Superior temporal gyrus (tissue), 1 donor: ENCODE measurements around the gene ATE1.

Source experiments
- DNase-seq: peaks from one replicate; pipeline ENCODE4 v3.0.0-alpha.2; 2016; ENCODE audit errors: extremely low spot score

The ATE1 gene

DNA sequence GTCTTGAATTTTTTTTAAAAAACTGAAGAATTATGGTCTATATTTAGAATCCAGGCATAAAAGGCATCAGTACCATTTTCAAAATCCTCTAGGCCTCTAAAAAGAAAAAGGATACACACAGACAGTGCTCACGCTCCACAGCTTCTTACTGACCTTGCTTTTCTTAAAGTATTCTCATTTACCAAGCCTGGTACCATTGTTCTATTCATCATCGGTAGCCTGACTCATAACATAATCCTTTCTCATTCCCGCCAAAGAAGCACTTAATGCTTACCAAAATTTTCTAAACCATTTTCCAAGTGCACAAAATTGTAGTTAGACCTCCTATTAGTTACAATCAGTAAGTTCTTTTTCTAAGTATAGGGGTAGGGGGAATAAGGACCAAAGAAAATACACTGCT, 54.6 kb downstream of the ATE1 start:
- no peak for DNase-seq

DNA sequence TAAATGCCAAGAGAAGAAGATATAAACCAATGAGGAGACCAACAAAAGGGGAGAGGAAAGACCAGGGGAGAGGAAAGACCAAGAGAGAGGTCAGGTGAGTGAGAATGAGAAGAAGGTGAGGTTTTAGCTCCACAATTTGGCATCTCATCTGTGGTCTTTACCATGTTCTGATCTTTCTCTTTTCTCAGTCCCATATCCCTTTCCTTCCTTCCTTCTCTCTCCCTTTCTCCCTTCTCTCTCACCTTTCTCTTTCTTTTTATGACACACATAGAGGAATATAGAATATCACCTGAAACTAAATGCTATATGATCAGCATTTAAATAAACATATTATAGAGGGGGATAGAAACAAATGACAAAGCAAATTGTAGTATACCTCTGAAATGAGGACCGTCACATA, 57.4 kb downstream of the ATE1 start:
- DNase-seq, result no peak

DNA sequence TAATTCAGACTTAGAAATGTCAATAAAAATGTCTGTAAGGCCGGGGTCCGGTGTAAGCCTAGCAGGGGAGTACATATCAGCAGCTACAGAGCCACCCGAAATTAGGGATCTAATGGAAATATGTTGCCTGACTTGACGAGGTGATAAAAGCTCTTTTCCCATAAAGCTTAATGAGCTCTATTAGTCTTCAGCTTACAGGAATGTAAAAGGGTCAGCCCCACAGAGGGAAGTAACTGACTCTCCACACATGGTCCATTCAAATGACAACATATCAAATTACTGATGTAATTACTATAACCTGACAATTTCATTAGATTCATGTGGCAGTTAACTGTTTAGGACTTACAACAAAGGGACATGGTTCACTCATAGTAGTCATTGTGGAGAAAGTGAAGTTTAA, 62.3 kb downstream of the ATE1 start:
- DNase-seq, result no peak

DNA sequence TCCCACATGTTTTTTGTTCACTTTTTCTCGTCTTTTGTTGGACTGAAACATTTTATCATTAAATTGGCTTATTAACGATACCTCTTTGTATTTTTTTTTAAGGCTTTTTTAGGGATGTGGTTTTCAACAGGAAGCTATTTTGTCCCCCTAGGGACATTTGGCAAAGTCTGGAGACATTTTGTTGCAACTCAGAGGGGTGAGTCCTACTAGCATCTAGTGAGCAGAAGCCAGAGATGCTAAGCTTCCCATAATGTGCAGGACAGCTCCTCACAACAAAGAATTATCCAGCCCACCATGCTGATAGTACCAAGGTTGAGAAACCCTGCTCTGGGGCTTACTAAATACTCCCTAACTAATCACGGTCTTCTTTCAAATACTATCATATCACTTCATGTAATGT, 63.2 kb downstream of the ATE1 start:
- no peak for DNase-seq

DNA sequence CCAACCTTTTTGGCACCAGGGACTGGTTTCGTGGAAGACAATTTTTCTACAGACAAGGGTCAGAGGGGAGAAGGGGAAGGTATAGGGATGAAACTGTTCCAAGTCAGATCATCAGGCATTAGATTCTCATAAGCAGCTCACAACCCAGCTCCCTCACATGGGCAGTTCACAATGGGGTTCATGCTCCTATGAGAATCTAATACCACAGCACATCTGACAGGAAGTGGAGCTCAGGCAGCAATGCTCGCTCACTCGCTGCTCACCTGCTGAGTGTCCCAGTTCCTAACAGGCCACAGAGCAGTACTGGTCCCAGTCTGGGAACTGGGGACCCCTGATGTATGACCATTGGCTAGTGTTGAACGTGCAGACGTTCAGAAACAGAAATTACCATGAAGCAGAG, 63.7 kb downstream of the ATE1 start:
- no peak for DNase-seq

DNA sequence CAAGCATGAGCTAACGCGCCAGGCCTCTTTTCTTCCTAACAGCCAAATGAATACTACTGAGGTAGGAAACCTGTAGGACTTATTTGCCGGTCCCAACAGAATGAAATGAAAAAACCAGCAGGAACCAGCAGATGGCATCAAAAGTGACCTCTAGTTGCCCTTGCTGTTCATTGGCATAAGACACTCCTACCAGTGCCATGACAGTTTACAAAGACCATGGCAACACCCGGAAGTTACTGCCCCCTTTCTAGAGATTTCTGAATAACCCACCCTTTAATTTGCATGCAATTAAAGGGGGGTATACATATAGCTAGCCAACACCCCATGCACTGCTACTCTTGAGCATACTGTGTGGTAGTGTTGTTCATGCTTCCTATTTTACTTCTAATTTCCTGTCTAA, 65.2 kb downstream of the ATE1 start:
- DNase-seq, result no peak

DNA sequence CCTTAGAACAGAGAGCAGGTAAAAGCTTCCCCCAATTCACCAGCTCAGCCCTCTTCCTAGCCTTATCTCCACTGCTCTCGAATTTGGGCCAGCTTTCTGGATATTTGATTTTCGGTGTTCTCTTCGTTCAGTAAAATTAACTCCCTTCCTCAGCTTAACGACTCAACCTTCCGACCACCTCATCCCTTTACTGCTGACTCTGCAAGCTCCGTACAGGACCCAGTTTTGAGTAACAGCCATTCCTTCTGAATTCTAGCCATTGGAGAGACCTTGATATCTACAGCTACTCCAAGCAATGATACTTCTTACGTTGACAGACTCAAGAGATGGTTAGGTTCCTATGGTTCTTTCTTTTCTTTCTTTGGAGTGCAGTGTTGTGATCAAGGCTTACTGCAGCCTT, 65.8 kb downstream of the ATE1 start:
- no peak for DNase-seq

DNA sequence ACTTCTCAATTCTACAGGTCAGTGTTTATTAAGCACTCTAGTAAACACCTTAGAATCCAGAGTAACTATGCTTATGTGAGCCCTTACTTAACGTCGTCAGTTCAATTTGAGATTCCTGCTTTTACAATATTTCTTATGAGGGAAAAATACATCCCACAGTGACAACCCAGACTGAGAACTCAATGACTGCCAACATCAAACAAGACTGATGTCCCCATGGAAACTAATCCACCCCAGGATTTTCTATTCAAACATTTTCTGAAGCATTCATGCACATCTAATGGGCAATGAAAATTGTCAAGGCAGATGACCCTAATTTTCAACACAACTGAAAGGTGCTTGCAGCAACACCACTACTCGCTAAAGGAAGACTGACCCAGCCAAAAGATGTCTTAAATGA, 67.0 kb downstream of the ATE1 start:
- DNase-seq, result no peak

DNA sequence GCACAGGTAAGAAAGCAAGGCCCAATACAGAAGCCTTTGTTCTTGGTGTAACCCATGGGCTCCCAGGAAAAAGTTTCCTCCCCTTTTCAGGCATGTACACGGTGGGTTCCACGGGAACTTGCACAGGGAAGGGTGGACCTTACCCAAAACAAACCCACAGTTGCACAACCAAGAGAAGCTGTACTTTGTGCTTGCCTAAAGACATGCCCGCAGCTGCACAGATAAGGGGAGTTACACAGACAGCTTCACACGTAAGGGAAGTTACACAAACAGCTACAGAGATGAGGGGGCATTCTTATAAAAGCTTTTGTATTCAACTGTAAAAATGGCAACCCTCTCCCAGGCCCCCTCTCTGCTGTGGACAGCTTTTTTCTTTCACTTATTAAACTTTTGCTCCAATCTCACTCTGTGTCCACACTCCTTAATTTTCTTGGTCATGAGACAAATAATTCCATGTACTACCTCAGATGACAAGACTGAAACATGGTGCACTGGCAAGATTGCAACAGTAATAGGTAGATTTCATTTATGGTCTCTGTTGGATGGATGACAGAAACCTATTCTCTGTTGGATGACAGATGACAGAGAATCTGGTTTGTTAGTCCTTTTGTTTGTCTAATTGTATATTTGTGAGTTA, 72.9 kb downstream of the ATE1 start:
- DNase-seq, result no peak

DNA sequence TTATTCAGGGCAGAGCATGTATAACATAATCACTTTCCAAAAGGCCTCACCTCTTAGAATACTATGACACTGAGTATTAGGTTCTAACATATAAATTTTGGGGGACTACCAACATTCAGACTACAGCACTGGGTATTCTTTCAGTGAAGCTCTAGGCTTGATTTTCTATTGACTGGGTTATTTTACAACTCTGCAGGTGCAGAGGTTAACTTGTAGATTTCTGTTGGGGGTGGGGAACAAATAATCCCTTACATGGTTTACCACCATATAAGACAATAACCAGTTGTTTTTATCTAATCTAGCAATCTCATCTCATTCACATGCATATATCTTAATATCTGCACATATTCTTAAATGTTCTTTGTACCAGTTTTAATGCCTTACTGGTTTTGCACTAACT, 73.9 kb downstream of the ATE1 start:
- no peak for DNase-seq

DNA sequence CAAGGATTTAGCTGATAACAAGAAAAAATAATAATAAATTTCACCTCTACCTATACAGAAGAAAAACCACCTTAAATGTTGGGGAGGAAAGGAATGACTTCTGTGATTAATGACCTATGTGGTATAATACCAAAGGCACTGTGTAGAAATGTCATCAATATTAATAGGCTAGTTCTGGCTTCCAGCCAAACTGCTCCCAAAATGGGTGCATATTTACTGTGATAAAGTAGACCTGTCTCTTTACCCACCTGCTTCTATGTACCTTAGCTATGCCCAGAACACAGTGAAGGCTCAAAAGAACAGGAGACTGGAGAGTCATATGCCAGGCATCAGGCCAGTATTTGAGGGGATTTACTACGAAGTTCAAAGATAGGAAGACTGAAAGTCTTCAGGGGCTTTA, 76.0 kb downstream of the ATE1 start:
- DNase-seq, result no peak

DNA sequence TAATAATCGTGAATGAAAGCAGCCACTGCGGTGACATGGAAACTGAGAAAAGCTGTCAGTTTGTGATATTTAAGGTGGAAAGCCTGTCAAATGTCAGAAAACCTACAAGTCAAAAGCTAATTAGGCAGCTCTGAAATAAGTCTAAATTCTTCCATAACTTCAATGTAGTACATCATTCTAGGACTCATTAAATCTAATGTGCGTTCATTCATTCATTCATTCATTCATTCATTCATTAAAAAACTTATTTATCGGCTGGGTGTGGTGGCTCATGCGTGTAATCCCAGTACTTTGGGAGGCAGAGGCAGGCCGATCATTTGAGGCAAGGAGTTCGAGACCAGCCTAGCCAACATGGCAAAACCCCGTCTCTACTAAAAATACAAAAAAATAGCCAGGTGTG, 79.7 kb downstream of the ATE1 start:
- DNase-seq, result no peak

DNA sequence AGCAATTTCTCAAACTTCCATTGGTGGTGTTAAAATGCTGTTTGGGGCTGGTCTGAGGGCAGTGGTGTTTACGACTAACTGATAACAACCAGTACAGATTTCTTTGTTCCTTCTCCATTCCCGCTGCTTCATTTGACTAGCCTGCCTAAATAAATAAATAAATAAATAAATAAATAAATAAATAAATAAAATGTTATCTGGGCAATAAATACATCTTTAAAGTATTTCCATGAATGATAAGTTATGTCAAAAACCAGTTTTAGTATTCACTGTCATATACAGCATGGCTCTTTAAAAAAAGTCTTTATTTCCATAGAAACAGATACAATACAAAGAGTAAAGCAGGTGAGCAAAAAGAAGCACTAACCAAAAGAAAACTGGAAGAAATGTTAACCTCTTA, 81.3 kb downstream of the ATE1 start:
- no peak for DNase-seq

DNA sequence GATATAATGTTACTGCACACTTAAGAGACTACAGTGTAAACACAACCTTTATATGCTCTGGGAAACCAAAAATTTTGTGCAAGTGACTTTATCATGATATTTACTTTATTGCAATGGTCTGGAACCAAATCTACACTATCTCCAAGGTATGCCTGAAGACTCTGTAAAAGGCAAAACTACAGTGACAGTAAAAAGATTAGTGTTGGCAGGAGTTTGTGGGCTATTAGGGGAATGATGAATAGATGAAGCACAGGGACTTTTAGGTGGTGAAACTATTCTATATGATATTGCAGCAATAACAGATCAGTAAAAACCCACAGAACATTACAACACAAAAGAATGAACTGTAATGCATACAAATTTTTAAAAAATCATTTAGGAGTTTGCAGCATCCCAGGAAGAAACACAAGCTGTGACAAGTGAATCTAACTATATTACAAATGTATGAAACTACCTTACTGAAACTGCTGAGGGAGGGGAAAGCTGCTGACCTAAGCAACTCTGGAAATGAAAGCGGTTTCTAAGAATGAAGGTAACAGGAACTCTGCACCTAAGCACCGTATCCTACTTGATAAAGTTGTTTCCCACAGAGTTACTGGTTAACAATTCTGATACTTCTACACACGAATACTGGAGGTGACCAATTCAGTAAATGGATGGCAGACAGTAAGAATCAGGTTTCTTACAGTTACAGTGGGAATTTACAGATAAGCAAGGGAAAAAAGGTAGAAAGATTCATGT, 82.6 kb downstream of the ATE1 start:
- no peak for DNase-seq

DNA sequence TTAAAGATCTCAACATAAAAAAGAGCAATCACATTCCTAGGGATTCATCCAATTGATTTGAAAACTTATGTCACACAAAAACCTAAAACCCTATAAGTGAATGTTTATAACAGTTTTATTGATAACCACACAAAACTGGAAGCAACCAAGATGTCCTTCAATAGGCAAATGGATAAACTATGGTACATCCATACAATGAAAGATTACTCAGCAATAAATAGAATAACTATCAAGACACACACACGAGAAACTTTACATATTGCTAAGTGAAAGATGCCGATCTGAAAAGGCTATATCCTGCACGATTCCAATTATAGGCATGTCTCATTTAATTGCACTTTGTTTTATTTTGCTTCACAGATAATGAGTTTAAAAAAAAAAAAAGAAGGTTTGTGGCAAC, 83.3 kb downstream of the ATE1 start:
- no peak for DNase-seq

DNA sequence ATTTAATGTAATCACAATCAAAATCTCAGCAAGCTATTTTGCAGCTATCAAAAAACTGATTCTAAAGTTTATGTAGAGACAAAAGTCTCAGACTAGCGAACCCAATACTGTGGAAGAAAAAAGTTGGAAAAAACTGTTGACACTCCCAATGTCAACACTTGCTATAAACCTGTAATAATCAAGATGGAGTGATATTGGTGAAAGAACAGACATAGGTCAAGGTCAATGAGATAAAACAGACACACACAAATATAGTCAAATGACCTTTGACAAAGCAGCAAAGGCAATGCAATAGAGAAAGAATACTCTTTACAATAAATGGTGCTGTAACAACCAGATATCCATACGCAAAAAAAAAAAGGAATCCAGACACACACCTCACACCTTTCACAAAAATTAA, 84.5 kb downstream of the ATE1 start:
- DNase-seq, result no peak

DNA sequence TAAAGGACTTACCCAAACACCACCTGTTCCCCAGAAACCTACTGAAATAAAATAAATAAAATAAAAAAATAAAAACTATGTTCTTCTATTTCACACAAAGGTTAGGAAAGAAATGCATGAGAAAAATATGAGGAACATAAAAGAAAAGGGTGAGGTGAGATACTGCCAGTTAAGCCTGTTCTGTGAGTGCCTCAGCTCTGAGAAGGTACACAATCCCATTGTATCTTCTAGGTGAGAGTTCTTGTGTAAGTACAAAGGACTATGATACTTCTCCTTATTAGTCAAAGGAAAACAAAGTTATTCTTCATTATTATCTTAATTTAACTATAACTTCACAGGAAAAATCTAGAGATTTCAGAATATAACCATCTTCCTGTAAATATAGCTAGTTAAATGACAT, 86.0 kb downstream of the ATE1 start:
- DNase-seq, result no peak

DNA sequence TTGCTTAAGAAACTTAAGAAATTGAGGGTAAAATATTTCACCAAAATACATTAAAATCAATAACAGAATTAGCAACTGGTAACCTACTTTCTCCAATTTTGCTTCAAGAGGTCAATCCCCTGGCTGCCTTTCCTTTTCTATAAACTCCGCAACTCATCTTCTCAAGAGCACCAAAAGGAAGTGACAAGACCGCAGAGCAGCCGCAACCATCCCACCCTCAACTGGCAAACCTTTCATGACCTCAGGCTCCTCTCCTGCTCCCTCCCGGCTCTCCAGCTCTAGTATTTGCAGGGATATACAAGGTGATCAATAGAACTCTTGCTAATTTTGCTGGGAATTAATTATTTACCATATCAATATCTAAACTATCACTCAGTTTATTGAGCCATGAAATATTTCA, 88.9 kb downstream of the ATE1 start:
- DNase-seq, result no peak

DNA sequence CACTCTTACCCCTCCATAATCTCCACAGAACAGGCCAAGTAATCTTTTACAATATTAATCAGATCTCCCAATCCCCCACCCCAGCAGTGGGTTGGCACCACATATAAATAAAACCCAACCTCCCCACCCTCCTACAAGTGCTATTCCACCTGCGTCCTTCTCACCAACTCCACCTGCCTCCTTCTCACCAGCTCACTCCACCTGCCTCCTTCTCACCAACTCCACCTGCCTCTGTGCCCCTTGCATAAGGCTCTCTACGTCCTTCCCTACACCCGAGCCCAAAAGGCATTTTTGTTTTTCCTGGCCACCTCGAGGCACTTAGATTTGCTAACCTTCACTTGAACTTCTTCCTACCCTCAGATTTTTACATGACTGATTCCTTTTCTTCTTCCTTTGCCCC, 89.7 kb downstream of the ATE1 start:
- no peak for DNase-seq

DNA sequence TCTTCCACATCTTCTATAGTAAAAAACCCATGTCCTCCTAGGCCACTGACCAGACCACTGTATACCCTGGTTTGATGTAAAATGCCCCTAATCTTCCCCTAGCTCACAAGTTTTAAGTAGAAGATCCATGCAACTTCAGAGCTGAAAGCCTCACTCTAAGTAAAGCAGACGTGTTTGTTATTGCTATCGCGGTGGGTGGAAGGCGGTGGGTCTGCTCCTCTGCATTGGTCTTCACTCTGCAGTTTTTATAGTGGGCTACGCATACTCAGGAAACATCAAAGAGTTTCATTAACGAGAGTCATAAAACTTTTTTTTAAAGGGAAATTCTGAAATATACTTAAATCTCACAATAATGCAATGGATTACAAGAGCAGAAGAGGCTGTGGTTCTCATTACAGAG, 91.7 kb downstream of the ATE1 start:
- DNase-seq, result no peak

DNA sequence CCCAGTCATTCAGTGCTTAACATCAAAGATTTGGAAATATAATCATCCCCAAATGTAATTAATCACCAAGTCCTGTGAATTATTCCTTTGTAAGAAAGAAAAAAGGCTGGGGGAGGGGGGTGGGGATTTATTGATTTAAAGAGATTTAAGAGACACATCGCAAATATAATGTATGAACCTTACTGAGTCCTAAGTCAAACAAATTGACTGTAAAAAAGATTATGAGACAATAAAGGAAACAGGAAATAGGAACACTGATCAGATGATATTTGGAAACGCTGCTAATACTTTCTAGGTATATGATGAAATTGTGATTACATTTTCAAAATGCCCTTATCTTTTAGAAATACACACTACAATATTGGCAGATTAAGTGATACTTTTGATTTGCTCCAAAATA, 92.5 kb downstream of the ATE1 start:
- no peak for DNase-seq

DNA sequence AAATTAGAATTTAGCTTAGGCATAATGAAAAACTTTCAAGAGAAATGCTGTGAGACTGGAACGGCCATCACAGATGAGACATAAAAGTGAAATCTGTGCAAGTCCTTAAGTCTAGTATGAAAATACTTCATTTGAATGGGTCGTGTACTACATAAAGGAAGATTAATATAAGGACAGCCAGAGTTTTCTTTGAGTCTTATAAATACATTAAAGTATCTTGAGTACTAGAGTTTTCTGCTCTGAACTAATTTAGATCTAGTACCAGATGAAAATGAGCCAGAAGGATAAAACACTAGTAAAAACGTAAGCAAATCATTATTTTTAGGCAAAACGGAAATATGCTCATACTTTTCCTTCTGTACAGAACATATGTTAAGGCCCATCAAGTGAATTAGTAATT, 93.1 kb downstream of the ATE1 start:
- DNase-seq, result no peak

DNA sequence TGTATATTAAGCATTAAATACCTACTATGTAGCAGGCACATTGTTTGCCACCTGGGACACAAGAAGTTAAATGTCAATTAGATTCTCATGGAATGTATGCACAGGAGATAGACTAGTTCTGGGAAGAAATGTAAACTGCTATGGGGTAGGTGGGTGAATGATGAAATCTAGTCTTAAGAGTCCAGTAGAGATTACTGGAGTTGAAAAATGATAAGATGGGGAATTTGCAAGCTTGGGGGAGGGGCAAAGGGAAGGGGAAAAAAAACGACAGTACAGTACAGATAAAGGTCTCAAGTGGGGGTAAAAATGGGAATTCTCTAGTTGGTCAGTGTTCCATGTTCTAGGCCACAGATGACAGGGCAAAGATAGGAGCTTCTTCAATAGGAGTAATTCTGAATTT, 94.4 kb downstream of the ATE1 start:
- DNase-seq, result no peak

DNA sequence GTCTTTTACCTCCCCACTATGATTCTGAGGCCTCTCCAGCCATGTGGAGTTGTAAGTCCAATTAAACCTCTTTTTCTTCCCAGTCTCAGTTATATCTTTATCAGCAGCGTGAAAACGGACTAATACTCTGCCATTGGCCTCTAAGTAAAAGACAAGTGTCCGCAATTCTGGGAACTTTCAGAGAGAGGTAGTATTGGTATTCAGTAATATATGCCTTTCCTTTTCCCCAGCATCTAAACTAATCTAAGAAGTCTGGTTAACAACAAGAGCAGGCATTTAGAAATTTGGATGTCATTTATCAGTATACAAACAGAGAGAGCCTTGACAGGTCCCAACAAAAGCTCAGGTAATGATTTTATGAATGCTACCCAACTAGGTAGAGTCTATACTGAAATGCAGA, 95.2 kb downstream of the ATE1 start:
- no peak for DNase-seq
